B cell (primary cell): Measurements from ENCODE around the gene SLC15A5. TPM values are rescaled to one million over a fixed set of nuclear protein-coding genes. Genes with fewer than 3 reads are reported as not detected.

Experiments used
- ATAC-seq: fragments of 200-7000 bp; cut with Tn5 transposase; one replicate; pipeline ENCODE4 v1.10.0; 2021; ENCODE audit warnings: low read depth, mild to moderate bottlenecking, moderate number of reproducible peaks, moderate library complexity
- CTCF ChIA-PET: fragments of 350-600 bp; sonication (Branson Sonifier 250); formaldehyde crosslinking; loops from one replicate; lab custom pipeline; 2021; ENCODE audit warnings: antibody characterized with exemption, inconsistent platforms; lab: Charles Lee
- POLR2A ChIA-PET: fragments of 350-600 bp; sonication (Branson Sonifier 250); formaldehyde crosslinking; loops from one replicate; lab custom pipeline; 2021; ENCODE audit warnings: antibody characterized with exemption; lab: Charles Lee
- DNase-seq: peaks from one replicate; pipeline ENCODE4 v3.0.0; 2013
- H2AFZ ChIP-seq: 2 replicates; pipeline ENCODE4 v1.6.1; 2012; ENCODE audit warnings: mild to moderate bottlenecking, low read depth, low read length; ENCODE audit not compliant: insufficient read depth, poor library complexity, severe bottlenecking
- H3K27ac ChIP-seq, 2 donors: 1 replicate in 1 of 2; 2 replicates in 1 of 2; pipeline ENCODE4 v1.5.1; 2012 to 2013; ENCODE audit warnings: low read length in 2 of 2, mild to moderate bottlenecking in 2 of 2, moderate library complexity in 1 of 2
- H3K27me3 ChIP-seq, 4 experiments: fragments of 200-600 bp in 1 of 4; sonication (generic) in 1 of 4; replicated peaks in 1 of 4; 1 replicate in 2 of 4; 2 replicates in 2 of 4; pipeline versions ENCODE4 v1.6.1 to v1.7.0; 2013 to 2016; ENCODE audit warnings: low read length in 3 of 4, mild to moderate bottlenecking in 2 of 4, mixed read lengths in 1 of 4, moderate library complexity in 1 of 4; ENCODE audit not compliant: insufficient read depth in 4 of 4, control insufficient read depth in 3 of 4; ENCODE audit errors: control extremely low read depth in 1 of 4
- H3K36me3 ChIP-seq, 2 experiments: replicated peaks in 1 of 2; 1 replicate in 1 of 2; 2 replicates in 1 of 2; pipeline versions ENCODE4 v1.6.1 to v1.7.1; 2013; ENCODE audit warnings: low read length in 1 of 2; ENCODE audit not compliant: insufficient read depth in 2 of 2, control insufficient read depth in 1 of 2; ENCODE audit errors: control extremely low read depth in 1 of 2, extremely low read depth in 1 of 2
- H3K4me1 ChIP-seq, 2 donors: fragments of 200-600 bp in 1 of 2; sonication (generic) in 1 of 2; 1 replicate in 1 of 2; 2 replicates in 1 of 2; pipeline versions ENCODE4 v1.5.1 to v1.6.1; 2013 to 2017; ENCODE audit warnings: low read length in 2 of 2; ENCODE audit not compliant: control insufficient read depth in 2 of 2, insufficient read depth in 2 of 2
- H3K4me2 ChIP-seq: replicated peaks from 2 replicates; pipeline ENCODE3; 2012; ENCODE audit warnings: mild to moderate bottlenecking, low read depth, low read length; ENCODE audit not compliant: poor library complexity, severe bottlenecking
- H3K4me3 ChIP-seq, 5 experiments: fragments of 200-600 bp in 1 of 5; sonication (generic) in 1 of 5; 1 replicate in 3 of 5; 2 replicates in 2 of 5; pipeline versions ENCODE4 v1.5.1 to v1.7.0; 2011 to 2016; ENCODE audit warnings: low read length in 4 of 5, mild to moderate bottlenecking in 4 of 5, low read depth in 2 of 5, control low read depth in 1 of 5, moderate library complexity in 1 of 5; ENCODE audit not compliant: insufficient read depth in 1 of 5; ENCODE audit errors: control extremely low read depth in 1 of 5, extremely low read depth in 1 of 5
- H3K79me2 ChIP-seq: fragments of 200-600 bp; sonication (generic); one replicate; pipeline ENCODE4 v1.6.0; 2016; ENCODE audit warnings: low read length; ENCODE audit not compliant: control insufficient read depth, insufficient read depth
- H3K9ac ChIP-seq: fragments of 200-600 bp; sonication (generic); 2 replicates; pipeline ENCODE4 v1.6.1; 2017; ENCODE audit warnings: mild to moderate bottlenecking, low read length, moderate library complexity
- H3K9me3 ChIP-seq, 3 donors: one replicate each; pipeline versions ENCODE4 v1.6.1 to v1.7.1; 2013; ENCODE audit warnings: low read length in 2 of 3; ENCODE audit not compliant: control insufficient read depth in 2 of 3, insufficient read depth in 1 of 3; ENCODE audit errors: control extremely low read depth in 1 of 3
- H4K20me1 ChIP-seq: 2 replicates; pipeline ENCODE4 v1.6.0; 2012; ENCODE audit warnings: mild to moderate bottlenecking, low read length; ENCODE audit not compliant: insufficient read depth, control insufficient read depth, poor library complexity, severe bottlenecking
- H3K27ac Mint-ChIP-seq: one replicate; pipeline ENCODE4 v1.8.0; 2021; ENCODE audit warnings: mixed read lengths
- H3K27me3 Mint-ChIP-seq: one replicate; pipeline ENCODE4 v1.8.0; 2021; ENCODE audit warnings: mixed read lengths
- H3K4me1 Mint-ChIP-seq: one replicate; pipeline ENCODE4 v1.8.0; 2021; ENCODE audit warnings: mixed read lengths
- H3K4me3 Mint-ChIP-seq: one replicate; pipeline ENCODE4 v1.8.0; 2021; ENCODE audit warnings: mixed read lengths
- H3K9me3 Mint-ChIP-seq: one replicate; pipeline ENCODE4 v1.8.0; 2022; ENCODE audit warnings: mixed read lengths; ENCODE audit not compliant: insufficient read depth
- CTCF ChIP-seq: fragments of 200-600 bp; IDR thresholded peaks from one replicate; pipeline ENCODE4 v1.8.0; 2022; ENCODE audit warnings: antibody characterized with exemption, mild to moderate bottlenecking
- EZH2 ChIP-seq: IDR thresholded peaks from 2 replicates; pipeline ENCODE4 v1.6.1; 2012; ENCODE audit warnings: borderline replicate concordance, low read depth, mild to moderate bottlenecking, moderate library complexity, low read length; ENCODE audit not compliant: insufficient read depth, poor library complexity, severe bottlenecking
- WGBS: methylation state at CpG from one replicate; pipeline ENCODE4 v1.1.5; 2013; ENCODE audit warnings: missing lambda C conversion rate; ENCODE audit not compliant: insufficient coverage; 5-methylcytosine and 5-hydroxymethylcytosine counted together
- intact Hi-C: fragments of 100-400 bp; cut with micrococcal nuclease; formaldehyde crosslinking; loops from one replicate; pipeline ENCODE4 v1.10.0; 2022
- polyA plus RNA-seq: library from polyadenylated mRNA; depleted of rRNA; stranded (reverse); fragments of >200 nt; gene quantifications from 2 replicates; pipeline ENCODE4 v1.2.3, GENCODE V29; 2012
- total RNA-seq, 2 donors: library from RNA; stranded (reverse); fragments of 120-200 nt in 1 of 2; gene quantifications; 1 replicate in 1 of 2; 2 replicates in 1 of 2; pipeline versions ENCODE4 v1.2.3 to v1.2.4, GENCODE V29; 2013 to 2022

The SLC15A5 gene
- total and polyA plus RNA-seq, 2 donors (not counting 1 experiment from before 2014, with no cell fraction given), result not detected

GRCh38 chr12:16168078-16168477 lies 109.4 kb downstream of the SLC15A5 start:
- H2AFZ ChIP-seq, result no peak overlapping the region
- DNase-seq (no peak), ATAC-seq (no peak)
- H3K79me2 ChIP-seq, result no peaks in the 10 kb centered on the region
- H3K36me3 ChIP-seq, result no peaks in the 10 kb centered on the region
- no peak overlapping the region for H3K27ac ChIP-seq
- TF ChIP-seq CTCF (no peak), EZH2 (no peak)
- no peaks in the 10 kb centered on the region for H3K9me3 ChIP-seq
- H3K9ac ChIP-seq, result no peak overlapping the region
- Mint-ChIP-seq H3K4me3 (no peak overlapping the region), H3K9me3 (no peaks in the 10 kb centered on the region), H3K4me1 (no peaks in the 10 kb centered on the region), H3K27me3 (no peaks in the 10 kb centered on the region), H3K27ac (no peak overlapping the region)
- WGBS, result 88% methylated on average over 1 of the region's 3 CpGs
- POLR2A ChIA-PET, result no interaction called here
- no peaks in the 10 kb centered on the region for H3K27me3 ChIP-seq
- no peak overlapping the region for H3K4me2 ChIP-seq
- intact Hi-C loops, result no loop called here
- CTCF ChIA-PET, result no interaction called here
- H3K4me1 ChIP-seq, result no peaks in the 10 kb centered on the region
- no peaks in the 10 kb centered on the region for H4K20me1 ChIP-seq
- no peak overlapping the region for H3K4me3 ChIP-seq

GRCh38 chr12:16166563-16167470 lies 110.7 kb downstream of the SLC15A5 start:
- H4K20me1 ChIP-seq, result no peaks in the 10 kb centered on the region
- DNase-seq (no peak), ATAC-seq (no peak)
- WGBS, result 93% methylated on average over 2 of the region's 5 CpGs
- no peaks in the 10 kb centered on the region for H3K9me3 ChIP-seq
- intact Hi-C loops, result no loop called here
- H3K79me2 ChIP-seq, result no peaks in the 10 kb centered on the region
- no peak overlapping the region for H3K4me3 ChIP-seq
- no peak overlapping the region for H3K27ac ChIP-seq
- H3K27me3 Mint-ChIP-seq, result no peaks in the 10 kb centered on the region
- no peak overlapping the region for H3K27ac Mint-ChIP-seq
- no peak overlapping the region for H2AFZ ChIP-seq
- no peak overlapping the region for H3K9ac ChIP-seq
- H3K9me3 Mint-ChIP-seq, result no peaks in the 10 kb centered on the region
- no peaks in the 10 kb centered on the region for H3K27me3 ChIP-seq
- H3K4me3 Mint-ChIP-seq, result no peak overlapping the region
- no peaks in the 10 kb centered on the region for H3K4me1 ChIP-seq
- CTCF ChIA-PET, result no interaction called here
- POLR2A ChIA-PET, result no interaction called here
- no peaks in the 10 kb centered on the region for H3K4me1 Mint-ChIP-seq
- H3K4me2 ChIP-seq, result no peak overlapping the region
- H3K36me3 ChIP-seq, result no peaks in the 10 kb centered on the region
- TF ChIP-seq CTCF, result no peak
- TF ChIP-seq EZH2, result no peak
